B cell (primary cell): ENCODE results near the gene NCOA5. TPM values are rescaled to one million over a fixed set of nuclear protein-coding genes. Genes with fewer than 3 reads are reported as not detected.

Source experiments
- ATAC-seq: fragments of 200-7000 bp; cut with Tn5 transposase; one replicate; pipeline ENCODE4 v1.10.0; 2021; ENCODE audit warnings: low read depth, mild to moderate bottlenecking, moderate number of reproducible peaks, moderate library complexity
- CTCF ChIA-PET: fragments of 350-600 bp; sonication (Branson Sonifier 250); formaldehyde crosslinking; loops from one replicate; lab custom pipeline; 2021; ENCODE audit warnings: antibody characterized with exemption, inconsistent platforms; lab: Charles Lee
- POLR2A ChIA-PET: fragments of 350-600 bp; sonication (Branson Sonifier 250); formaldehyde crosslinking; loops from one replicate; lab custom pipeline; 2021; ENCODE audit warnings: antibody characterized with exemption; lab: Charles Lee
- DNase-seq: peaks from one replicate; pipeline ENCODE4 v3.0.0; 2013
- H2AFZ ChIP-seq: 2 replicates; pipeline ENCODE4 v1.6.1; 2012; ENCODE audit warnings: mild to moderate bottlenecking, low read depth, low read length; ENCODE audit not compliant: insufficient read depth, poor library complexity, severe bottlenecking
- H3K27ac ChIP-seq, 2 donors: 1 replicate in 1 of 2; 2 replicates in 1 of 2; pipeline ENCODE4 v1.5.1; 2012 to 2013; ENCODE audit warnings: low read length in 2 of 2, mild to moderate bottlenecking in 2 of 2, moderate library complexity in 1 of 2
- H3K27me3 ChIP-seq, 4 experiments: fragments of 200-600 bp in 1 of 4; sonication (generic) in 1 of 4; replicated peaks in 1 of 4; 1 replicate in 2 of 4; 2 replicates in 2 of 4; pipeline versions ENCODE4 v1.6.1 to v1.7.0; 2013 to 2016; ENCODE audit warnings: low read length in 3 of 4, mild to moderate bottlenecking in 2 of 4, mixed read lengths in 1 of 4, moderate library complexity in 1 of 4; ENCODE audit not compliant: insufficient read depth in 4 of 4, control insufficient read depth in 3 of 4; ENCODE audit errors: control extremely low read depth in 1 of 4
- H3K36me3 ChIP-seq, 2 experiments: replicated peaks in 1 of 2; 1 replicate in 1 of 2; 2 replicates in 1 of 2; pipeline versions ENCODE4 v1.6.1 to v1.7.1; 2013; ENCODE audit warnings: low read length in 1 of 2; ENCODE audit not compliant: insufficient read depth in 2 of 2, control insufficient read depth in 1 of 2; ENCODE audit errors: control extremely low read depth in 1 of 2, extremely low read depth in 1 of 2
- H3K4me1 ChIP-seq, 2 donors: fragments of 200-600 bp in 1 of 2; sonication (generic) in 1 of 2; 1 replicate in 1 of 2; 2 replicates in 1 of 2; pipeline versions ENCODE4 v1.5.1 to v1.6.1; 2013 to 2017; ENCODE audit warnings: low read length in 2 of 2; ENCODE audit not compliant: control insufficient read depth in 2 of 2, insufficient read depth in 2 of 2
- H3K4me2 ChIP-seq: replicated peaks from 2 replicates; pipeline ENCODE3; 2012; ENCODE audit warnings: mild to moderate bottlenecking, low read depth, low read length; ENCODE audit not compliant: poor library complexity, severe bottlenecking
- H3K4me3 ChIP-seq, 5 experiments: fragments of 200-600 bp in 1 of 5; sonication (generic) in 1 of 5; 1 replicate in 3 of 5; 2 replicates in 2 of 5; pipeline versions ENCODE4 v1.5.1 to v1.7.0; 2011 to 2016; ENCODE audit warnings: low read length in 4 of 5, mild to moderate bottlenecking in 4 of 5, low read depth in 2 of 5, control low read depth in 1 of 5, moderate library complexity in 1 of 5; ENCODE audit not compliant: insufficient read depth in 1 of 5; ENCODE audit errors: control extremely low read depth in 1 of 5, extremely low read depth in 1 of 5
- H3K79me2 ChIP-seq: fragments of 200-600 bp; sonication (generic); one replicate; pipeline ENCODE4 v1.6.0; 2016; ENCODE audit warnings: low read length; ENCODE audit not compliant: control insufficient read depth, insufficient read depth
- H3K9ac ChIP-seq: fragments of 200-600 bp; sonication (generic); 2 replicates; pipeline ENCODE4 v1.6.1; 2017; ENCODE audit warnings: mild to moderate bottlenecking, low read length, moderate library complexity
- H3K9me3 ChIP-seq, 3 donors: one replicate each; pipeline versions ENCODE4 v1.6.1 to v1.7.1; 2013; ENCODE audit warnings: low read length in 2 of 3; ENCODE audit not compliant: control insufficient read depth in 2 of 3, insufficient read depth in 1 of 3; ENCODE audit errors: control extremely low read depth in 1 of 3
- H4K20me1 ChIP-seq: 2 replicates; pipeline ENCODE4 v1.6.0; 2012; ENCODE audit warnings: mild to moderate bottlenecking, low read length; ENCODE audit not compliant: insufficient read depth, control insufficient read depth, poor library complexity, severe bottlenecking
- H3K27ac Mint-ChIP-seq: one replicate; pipeline ENCODE4 v1.8.0; 2021; ENCODE audit warnings: mixed read lengths
- H3K27me3 Mint-ChIP-seq: one replicate; pipeline ENCODE4 v1.8.0; 2021; ENCODE audit warnings: mixed read lengths
- H3K4me1 Mint-ChIP-seq: one replicate; pipeline ENCODE4 v1.8.0; 2021; ENCODE audit warnings: mixed read lengths
- H3K4me3 Mint-ChIP-seq: one replicate; pipeline ENCODE4 v1.8.0; 2021; ENCODE audit warnings: mixed read lengths
- H3K9me3 Mint-ChIP-seq: one replicate; pipeline ENCODE4 v1.8.0; 2022; ENCODE audit warnings: mixed read lengths; ENCODE audit not compliant: insufficient read depth
- EZH2 ChIP-seq: IDR thresholded peaks from 2 replicates; pipeline ENCODE4 v1.6.1; 2012; ENCODE audit warnings: borderline replicate concordance, low read depth, mild to moderate bottlenecking, moderate library complexity, low read length; ENCODE audit not compliant: insufficient read depth, poor library complexity, severe bottlenecking
- WGBS: methylation state at CpG from one replicate; pipeline ENCODE4 v1.1.5; 2013; ENCODE audit warnings: missing lambda C conversion rate; ENCODE audit not compliant: insufficient coverage; 5-methylcytosine and 5-hydroxymethylcytosine counted together
- intact Hi-C: fragments of 100-400 bp; cut with micrococcal nuclease; formaldehyde crosslinking; loops from one replicate; pipeline ENCODE4 v1.10.0; 2022
- polyA plus RNA-seq: library from polyadenylated mRNA; depleted of rRNA; stranded (reverse); fragments of >200 nt; gene quantifications from 2 replicates; pipeline ENCODE4 v1.2.3, GENCODE V29; 2012
- total RNA-seq, 2 donors: library from RNA; stranded (reverse); fragments of 120-200 nt in 1 of 2; gene quantifications; 1 replicate in 1 of 2; 2 replicates in 1 of 2; pipeline versions ENCODE4 v1.2.3 to v1.2.4, GENCODE V29; 2013 to 2022
- TF ChIP-seq, protein P1 (sequence below): fragments of 200-600 bp; IDR thresholded peaks from one replicate; pipeline ENCODE4 v1.8.0; 2022; ENCODE audit warnings: antibody characterized with exemption, mild to moderate bottlenecking

The NCOA5 gene
- total and polyA plus RNA-seq, 2 donors (not counting 1 experiment from before 2014, with no cell fraction given), result 26.0 to 41.6 TPM

- 100% methylated on average over 1 of the region's 4 CpGs for WGBS
- no peak overlapping the region for H3K4me3 ChIP-seq
- H3K4me2 ChIP-seq, result no peak overlapping the region
- H3K4me1 ChIP-seq, result peaks cover 19 to 48% of the 10 kb centered on the region in 2 donors
- no peak for TF ChIP-seq EZH2
- TF ChIP-seq, protein P1, sequence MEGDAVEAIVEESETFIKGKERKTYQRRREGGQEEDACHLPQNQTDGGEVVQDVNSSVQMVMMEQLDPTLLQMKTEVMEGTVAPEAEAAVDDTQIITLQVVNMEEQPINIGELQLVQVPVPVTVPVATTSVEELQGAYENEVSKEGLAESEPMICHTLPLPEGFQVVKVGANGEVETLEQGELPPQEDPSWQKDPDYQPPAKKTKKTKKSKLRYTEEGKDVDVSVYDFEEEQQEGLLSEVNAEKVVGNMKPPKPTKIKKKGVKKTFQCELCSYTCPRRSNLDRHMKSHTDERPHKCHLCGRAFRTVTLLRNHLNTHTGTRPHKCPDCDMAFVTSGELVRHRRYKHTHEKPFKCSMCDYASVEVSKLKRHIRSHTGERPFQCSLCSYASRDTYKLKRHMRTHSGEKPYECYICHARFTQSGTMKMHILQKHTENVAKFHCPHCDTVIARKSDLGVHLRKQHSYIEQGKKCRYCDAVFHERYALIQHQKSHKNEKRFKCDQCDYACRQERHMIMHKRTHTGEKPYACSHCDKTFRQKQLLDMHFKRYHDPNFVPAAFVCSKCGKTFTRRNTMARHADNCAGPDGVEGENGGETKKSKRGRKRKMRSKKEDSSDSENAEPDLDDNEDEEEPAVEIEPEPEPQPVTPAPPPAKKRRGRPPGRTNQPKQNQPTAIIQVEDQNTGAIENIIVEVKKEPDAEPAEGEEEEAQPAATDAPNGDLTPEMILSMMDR, result no peak
- peaks cover 91% of the 10 kb centered on the region for H3K79me2 ChIP-seq
- DNase-seq (no peak), ATAC-seq (no peak)
- H4K20me1 ChIP-seq, result peaks cover 91% of the 10 kb centered on the region
- H2AFZ ChIP-seq, result no peak overlapping the region
- H3K27me3 Mint-ChIP-seq, result no peaks in the 10 kb centered on the region
- ChIA-PET CTCF (interaction anchor here (0.8 to 1.5 kb wide), 9 partner anchors 9 to 315 kb away, joined by 3 to 6 read pairs (median 3); no protein-coding TSS in a partner anchor), POLR2A (no interaction called here)
- H3K4me3 Mint-ChIP-seq, result no peak overlapping the region
- no peaks in the 10 kb centered on the region for H3K9me3 Mint-ChIP-seq
- H3K27ac Mint-ChIP-seq, result no peak overlapping the region
- no peaks in the 10 kb centered on the region for H3K36me3 ChIP-seq
- H3K27ac ChIP-seq, result no peak overlapping the region
- no peaks in the 10 kb centered on the region for H3K9me3 ChIP-seq
- intact Hi-C loops, result no loop called here
- H3K27me3 ChIP-seq, result no peaks in the 10 kb centered on the region
- peaks cover 72% of the 10 kb centered on the region for H3K4me1 Mint-ChIP-seq
- H3K9ac ChIP-seq, result no peak overlapping the region
Observed at GRCh38 chr20:46085179-46085851, 4.4 kb downstream of the NCOA5 start.

- Histone ChIP-seq H3K36me3 (no peaks in the 10 kb centered on the region), H3K4me1 (peaks cover 15 to 46% of the 10 kb centered on the region in 2 donors), H3K27ac (no peak overlapping the region), H3K79me2 (peaks cover 96% of the 10 kb centered on the region), H2AFZ (no peak overlapping the region), H3K9me3 (no peaks in the 10 kb centered on the region), H3K27me3 (no peaks in the 10 kb centered on the region), H3K4me2 (no peak overlapping the region), H3K9ac (no peak overlapping the region), H3K4me3 (no peak overlapping the region), H4K20me1 (peaks cover 95% of the 10 kb centered on the region)
- Mint-ChIP-seq H3K4me3 (no peak overlapping the region), H3K4me1 (peaks cover 72% of the 10 kb centered on the region), H3K9me3 (no peaks in the 10 kb centered on the region), H3K27ac (no peak overlapping the region), H3K27me3 (no peaks in the 10 kb centered on the region)
- ATAC-seq (no peak), DNase-seq (no peak)
- ChIA-PET POLR2A (no interaction called here), CTCF (interaction anchor here (0.6 to 1.2 kb wide), 9 partner anchors 10 to 1222 kb away, joined by 3 to 6 read pairs (median 4); no protein-coding TSS in a partner anchor)
- TF ChIP-seq, protein P1, result no peak
- TF ChIP-seq EZH2, result no peak
- 80% methylated on average over 3 of the region's 3 CpGs for WGBS
- intact Hi-C loops, result no loop called here
Observed at GRCh38 chr20:46084805-46085178, 5.0 kb downstream of the NCOA5 start.
